Osteoblast (primary cell): ENCODE measurements around the gene ATP6V0A1. TPM values are rescaled to one million over a fixed set of nuclear protein-coding genes. Genes with fewer than 3 reads are reported as not detected.

Experiments used
- DNase-seq: peaks from one replicate; pipeline ENCODE4 v3.0.0; 2011; ENCODE audit warnings: low spot score, mixed read lengths; ENCODE audit not compliant: insufficient read length; ENCODE audit errors: missing footprints
- H2AFZ ChIP-seq: 2 replicates; pipeline ENCODE4 v1.6.0; 2011; ENCODE audit warnings: mild to moderate bottlenecking, low read length
- H3K27ac ChIP-seq: 2 replicates; pipeline ENCODE4 v1.5.1; 2011; ENCODE audit warnings: mild to moderate bottlenecking, low read depth, low read length, moderate library complexity
- H3K27me3 ChIP-seq: 2 replicates; pipeline ENCODE4 v1.6.0; 2012; ENCODE audit warnings: mild to moderate bottlenecking, control low read depth, inconsistent platforms, low read length, moderate library complexity; ENCODE audit not compliant: insufficient read depth
- H3K36me3 ChIP-seq: 2 replicates; pipeline ENCODE4 v1.5.1; 2011; ENCODE audit warnings: mild to moderate bottlenecking, low read length, control low read depth, moderate library complexity; ENCODE audit not compliant: insufficient read depth
- H3K4me1 ChIP-seq: 2 replicates; pipeline ENCODE4 v1.5.1; 2011; ENCODE audit warnings: mild to moderate bottlenecking, low read length, control low read depth, moderate library complexity; ENCODE audit not compliant: insufficient read depth
- H3K4me2 ChIP-seq: 2 replicates; pipeline ENCODE4 v1.6.0; 2011; ENCODE audit warnings: mild to moderate bottlenecking, low read length; ENCODE audit not compliant: insufficient read depth
- H3K4me3 ChIP-seq: fragments of 200-600 bp; sonication (generic); 3 replicates; pipeline ENCODE4 v1.5.1; 2012; ENCODE audit warnings: mild to moderate bottlenecking, low read length, inconsistent platforms; ENCODE audit not compliant: insufficient read depth
- H3K79me2 ChIP-seq: 2 replicates; pipeline ENCODE4 v1.6.0; 2012; ENCODE audit warnings: mild to moderate bottlenecking, low read length, control low read depth, inconsistent platforms; ENCODE audit not compliant: insufficient read depth
- H3K9me3 ChIP-seq: 2 replicates; pipeline ENCODE4 v1.5.1; 2011; ENCODE audit warnings: low read depth, low read length, control low read depth
- H4K20me1 ChIP-seq: 2 replicates; pipeline ENCODE4 v1.6.0; 2012; ENCODE audit warnings: mild to moderate bottlenecking, low read length, control low read depth; ENCODE audit not compliant: insufficient read depth
- CTCF ChIP-seq: IDR thresholded peaks from 2 replicates; pipeline ENCODE4 v1.5.1; 2011; ENCODE audit warnings: mild to moderate bottlenecking, low read depth, low read length, moderate library complexity; ENCODE audit errors: extremely low read depth
- total RNA-seq: library from RNA; depleted of rRNA; stranded (reverse); fragments of >200 nt; gene quantifications from 2 replicates; pipeline ENCODE4 v1.2.3, GENCODE V29; 2012

Gene ATP6V0A1
- total RNA-seq, 1 donor, result 52.5 TPM

GRCh38 chr17:42519546-42520491 lies 61.1 kb downstream of the ATP6V0A1 start:
- Histone ChIP-seq H4K20me1 (no peaks in the 10 kb centered on the region), H3K79me2 (no peaks in the 10 kb centered on the region), H3K9me3 (no peaks in the 10 kb centered on the region), H3K36me3 (peaks cover 4% of the 10 kb centered on the region), H3K27ac (peak overlapping the region; percentile 100), H3K4me2 (peak overlapping the region; percentile 73), H2AFZ (no peak overlapping the region), H3K4me3 (peak overlapping the region; percentile 37), H3K4me1 (peaks cover 65% of the 10 kb centered on the region), H3K27me3 (no peaks in the 10 kb centered on the region)
- peak; percentile 92 for DNase-seq
- no peak for TF ChIP-seq CTCF

GRCh38 chr17:42520540-42520951 lies 61.9 kb downstream of the ATP6V0A1 start:
- DNase-seq, result peak; percentile 19
- Histone ChIP-seq H3K36me3 (peaks cover 4% of the 10 kb centered on the region), H3K79me2 (no peaks in the 10 kb centered on the region), H2AFZ (no peak overlapping the region), H3K4me2 (peak overlapping the region; percentile 73), H3K4me3 (peak overlapping the region; percentile 23), H3K4me1 (peaks cover 72% of the 10 kb centered on the region), H3K9me3 (no peaks in the 10 kb centered on the region), H3K27ac (peak overlapping the region; percentile 100), H3K27me3 (no peaks in the 10 kb centered on the region), H4K20me1 (no peaks in the 10 kb centered on the region)
- TF ChIP-seq CTCF, result peak; percentile 26

GRCh38 chr17:42521036-42521435 lies 62.4 kb downstream of the ATP6V0A1 start:
- H3K4me2 ChIP-seq, result peak overlapping the region; percentile 73
- H3K4me1 ChIP-seq, result peaks cover 77% of the 10 kb centered on the region
- no peaks in the 10 kb centered on the region for H3K9me3 ChIP-seq
- H3K79me2 ChIP-seq, result no peaks in the 10 kb centered on the region
- peak; percentile 72 for DNase-seq
- no peaks in the 10 kb centered on the region for H4K20me1 ChIP-seq
- no peak for TF ChIP-seq CTCF
- H3K36me3 ChIP-seq, result peaks cover 4% of the 10 kb centered on the region
- no peak overlapping the region for H3K4me3 ChIP-seq
- no peaks in the 10 kb centered on the region for H3K27me3 ChIP-seq
- peak overlapping the region; percentile 100 for H3K27ac ChIP-seq
- H2AFZ ChIP-seq, result no peak overlapping the region

GRCh38 chr17:42521666-42522262 lies 63.1 kb downstream of the ATP6V0A1 start:
- no peaks in the 10 kb centered on the region for H4K20me1 ChIP-seq
- H2AFZ ChIP-seq, result no peak overlapping the region
- no peak for TF ChIP-seq CTCF
- peak overlapping the region; percentile 73 for H3K4me2 ChIP-seq
- peak; percentile 59 for DNase-seq
- H3K9me3 ChIP-seq, result no peaks in the 10 kb centered on the region
- H3K79me2 ChIP-seq, result no peaks in the 10 kb centered on the region
- no peaks in the 10 kb centered on the region for H3K27me3 ChIP-seq
- H3K36me3 ChIP-seq, result no peaks in the 10 kb centered on the region
- H3K27ac ChIP-seq, result peak overlapping the region; percentile 100
- H3K4me3 ChIP-seq, result no peak overlapping the region
- peaks cover 82% of the 10 kb centered on the region for H3K4me1 ChIP-seq
